GM23248 (cell line): ENCODE measurements around the gene ISL1. TPM values are rescaled to one million over a fixed set of nuclear protein-coding genes. Genes with fewer than 3 reads are reported as not detected.
A peak's percentile ranks its signal among the peaks of the same experiment; 100 is the strongest.

Experiments
- DNase-seq: peaks from one replicate; pipeline ENCODE4 v3.0.0-alpha.2; 2015
- H2AFZ ChIP-seq: fragments of 200-600 bp; sonication (generic); 2 replicates; pipeline ENCODE4 v1.6.1; 2016; ENCODE audit warnings: antibody characterized with exemption
- H3F3A ChIP-seq: fragments of 200-600 bp; sonication (generic); 2 replicates; pipeline ENCODE4 v1.6.1; 2016; ENCODE audit warnings: mild to moderate bottlenecking, antibody characterized with exemption, mixed run types; ENCODE audit not compliant: insufficient read depth
- H3K27ac ChIP-seq: fragments of 200-600 bp; sonication (generic); 2 replicates; pipeline ENCODE4 v1.5.1; 2016; ENCODE audit warnings: mild to moderate bottlenecking
- H3K27me3 ChIP-seq: fragments of 200-600 bp; sonication (generic); replicated peaks from 2 replicates; pipeline ENCODE4 v1.6.1; 2016; ENCODE audit warnings: mild to moderate bottlenecking; ENCODE audit not compliant: insufficient read depth
- H3K36me3 ChIP-seq: fragments of 200-600 bp; sonication (generic); 2 replicates; pipeline ENCODE4 v1.6.1; 2016; ENCODE audit warnings: low read depth, mild to moderate bottlenecking
- H3K4me1 ChIP-seq: fragments of 200-600 bp; sonication (generic); 2 replicates; pipeline ENCODE4 v1.6.1; 2016; ENCODE audit warnings: mild to moderate bottlenecking; ENCODE audit not compliant: insufficient read depth
- H3K4me2 ChIP-seq: fragments of 200-600 bp; sonication (generic); one replicate; pipeline ENCODE4 v1.6.1; 2016; ENCODE audit warnings: mild to moderate bottlenecking; ENCODE audit not compliant: unreplicated experiment
- H3K4me3 ChIP-seq: fragments of 200-600 bp; sonication (generic); 2 replicates; pipeline ENCODE4 v1.5.1; 2016; ENCODE audit warnings: mild to moderate bottlenecking
- H3K79me2 ChIP-seq: fragments of 200-600 bp; sonication (generic); 2 replicates; pipeline ENCODE4 v1.6.1; 2016; ENCODE audit warnings: mild to moderate bottlenecking; ENCODE audit not compliant: insufficient read depth
- H3K9ac ChIP-seq: fragments of 200-600 bp; sonication (generic); 2 replicates; pipeline ENCODE4 v1.6.1; 2016; ENCODE audit warnings: mild to moderate bottlenecking
- H3K9me2 ChIP-seq: fragments of 200-600 bp; sonication (generic); 2 replicates; pipeline ENCODE4 v1.6.1; 2016; ENCODE audit warnings: mixed run types, mild to moderate bottlenecking, moderate library complexity; ENCODE audit not compliant: insufficient read depth
- H3K9me3 ChIP-seq: fragments of 200-600 bp; sonication (generic); one replicate; pipeline ENCODE4 v1.6.1; 2017; ENCODE audit warnings: low read depth
- H4K20me1 ChIP-seq: fragments of 200-600 bp; sonication (generic); 2 replicates; pipeline ENCODE4 v1.6.0; 2016; ENCODE audit not compliant: insufficient read depth
- EZH2 ChIP-seq: fragments of 200-600 bp; sonication (generic); IDR thresholded peaks from 2 replicates; pipeline ENCODE4 v1.6.1; 2018; ENCODE audit warnings: antibody characterized with exemption, mild to moderate bottlenecking; ENCODE audit not compliant: insufficient read depth, poor library complexity, severe bottlenecking
- EZH2phosphoT487 ChIP-seq: fragments of 200-600 bp; sonication (generic); IDR thresholded peaks from 2 replicates; pipeline ENCODE4 v1.6.1; 2018; ENCODE audit warnings: antibody characterized with exemption, moderate library complexity, mild to moderate bottlenecking, low read depth; ENCODE audit not compliant: insufficient read depth
- WGBS, 2 experiments: methylation state at CpG; one replicate each; pipeline ENCODE4 v1.1.6; 2015 to 2017; ENCODE audit warnings: low lambda C conversion rate in 2 of 2, low coverage in 1 of 2; ENCODE audit errors: missing lambda C conversion rate in 2 of 2; 5-methylcytosine and 5-hydroxymethylcytosine counted together
- in situ Hi-C: fragments of 300-500 bp; cut with MboI; formaldehyde crosslinking; loops from 2 replicates; pipeline ENCODE4 v1.15.0; 2020
- polyA plus RNA-seq: library from polyadenylated mRNA; unstranded; fragments of >200 nt; fragmentation: Nextera tagmentation; extraction: Ambion mirVana; gene quantifications from 2 replicates; pipeline ENCODE4 v1.2.1, GENCODE V29; 2016
- total RNA-seq: library from RNA; depleted of rRNA; stranded (reverse); fragments of >200 nt; shearing (Covaris generic); gene quantifications from 2 replicates; pipeline ENCODE4 v1.2.3, GENCODE V29; 2014

ISL1 gene
- total and polyA plus RNA-seq, 2 experiments from 2014 or later, result not detected

DNA sequence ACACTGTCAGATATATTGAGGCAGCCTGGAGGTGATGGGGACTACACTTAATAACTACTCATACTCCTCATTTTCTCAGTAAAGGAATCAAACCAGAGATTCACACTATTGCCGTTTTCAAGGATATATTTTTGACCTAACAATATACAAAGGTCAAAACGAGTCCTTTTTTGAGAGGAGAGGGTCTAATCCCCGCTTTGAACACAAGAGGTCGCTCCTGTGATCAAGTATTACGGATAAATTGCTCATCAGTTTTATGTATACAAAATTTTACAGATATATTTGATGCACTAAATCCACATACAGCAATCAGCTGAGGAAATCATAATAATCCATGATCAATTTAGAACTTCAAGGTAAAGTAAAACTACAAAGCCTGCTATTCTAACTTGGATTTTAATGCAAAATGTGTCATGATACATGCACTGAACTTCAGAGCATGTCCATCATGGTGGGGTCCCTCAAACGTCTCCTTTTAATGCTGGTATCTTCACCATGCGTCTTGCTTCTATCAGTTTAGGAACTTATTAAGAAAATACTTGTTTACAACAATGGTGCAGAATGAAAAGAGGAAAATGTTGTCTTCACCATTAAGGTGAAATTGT lies 2.5 kb upstream of the ISL1 start:
- peaks cover 85% of the 10 kb centered on the region for H3K27me3 ChIP-seq
- H3K9me3 ChIP-seq, result no peaks in the 10 kb centered on the region
- in situ Hi-C loops, result no loop called here
- H3F3A ChIP-seq, result no peaks in the 10 kb centered on the region
- H3K9ac ChIP-seq, result no peak overlapping the region
- TF ChIP-seq EZH2, result no peak
- TF ChIP-seq EZH2phosphoT487, result no peak
- no peak overlapping the region for H3K27ac ChIP-seq
- H3K9me2 ChIP-seq, result no peaks in the 10 kb centered on the region
- WGBS, 2 experiments, result 8% methylated on average over 7 of the region's 7 CpGs
- no peaks in the 10 kb centered on the region for H3K4me1 ChIP-seq
- no peaks in the 10 kb centered on the region for H3K36me3 ChIP-seq
- H3K79me2 ChIP-seq, result no peaks in the 10 kb centered on the region
- no peak overlapping the region for H2AFZ ChIP-seq
- H3K4me2 ChIP-seq, result no peak overlapping the region
- H4K20me1 ChIP-seq, result no peaks in the 10 kb centered on the region
- no peak overlapping the region for H3K4me3 ChIP-seq
- peak; percentile 48 for DNase-seq

DNA sequence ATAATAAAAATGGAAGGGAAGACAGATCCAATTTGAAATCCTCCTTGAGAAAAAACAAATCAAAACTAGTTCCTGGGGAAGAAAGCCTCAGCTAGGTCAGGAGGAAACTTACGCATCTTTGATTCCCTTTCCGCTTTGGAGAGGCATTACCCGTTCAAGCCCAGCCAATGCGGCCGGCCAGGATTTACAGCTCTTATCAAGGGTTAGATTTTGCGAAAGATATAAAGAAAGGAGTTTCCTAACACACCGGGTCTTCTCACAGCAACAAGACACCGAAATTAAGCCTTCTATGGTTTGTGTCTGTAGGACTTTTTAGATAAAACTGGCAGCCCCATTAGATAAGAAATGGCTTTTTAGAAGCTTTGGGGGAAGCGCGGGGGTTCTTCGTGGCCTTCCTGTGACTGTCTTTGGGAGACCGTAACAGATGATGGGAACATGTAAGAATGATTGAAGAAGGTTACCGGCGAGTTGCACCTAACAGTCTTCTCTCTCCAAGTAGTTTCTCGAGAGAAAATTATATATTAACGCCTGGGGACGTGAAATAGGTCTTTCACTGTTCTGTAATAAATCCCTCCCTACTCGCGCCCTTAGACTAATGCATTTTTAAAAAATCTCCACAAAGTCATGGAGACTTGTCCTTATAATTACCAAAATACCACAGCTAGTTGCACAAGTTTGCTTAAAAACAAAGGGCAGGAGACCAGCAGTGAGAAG lies 1.3 kb upstream of the ISL1 start:
- no peaks in the 10 kb centered on the region for H3K4me1 ChIP-seq
- H3F3A ChIP-seq, result no peaks in the 10 kb centered on the region
- peak overlapping the region; percentile 78 for H3K4me2 ChIP-seq
- no peak for DNase-seq
- H3K79me2 ChIP-seq, result no peaks in the 10 kb centered on the region
- no peaks in the 10 kb centered on the region for H3K36me3 ChIP-seq
- TF ChIP-seq EZH2 (peak; percentile 39), EZH2phosphoT487 (no peak)
- in situ Hi-C loops, result no loop called here
- H3K9me3 ChIP-seq, result no peaks in the 10 kb centered on the region
- 0 out of 2 replicates have a peak overlapping the region, but pooled peaks have one; percentile 88 for H2AFZ ChIP-seq
- no peaks in the 10 kb centered on the region for H4K20me1 ChIP-seq
- peaks cover 91% of the 10 kb centered on the region for H3K27me3 ChIP-seq
- no peaks in the 10 kb centered on the region for H3K9me2 ChIP-seq
- 20% methylated on average over 19 of the region's 19 CpGs for WGBS, 2 experiments
- no peak overlapping the region for H3K4me3 ChIP-seq
- H3K9ac ChIP-seq, result no peak overlapping the region
- no peak overlapping the region for H3K27ac ChIP-seq

DNA sequence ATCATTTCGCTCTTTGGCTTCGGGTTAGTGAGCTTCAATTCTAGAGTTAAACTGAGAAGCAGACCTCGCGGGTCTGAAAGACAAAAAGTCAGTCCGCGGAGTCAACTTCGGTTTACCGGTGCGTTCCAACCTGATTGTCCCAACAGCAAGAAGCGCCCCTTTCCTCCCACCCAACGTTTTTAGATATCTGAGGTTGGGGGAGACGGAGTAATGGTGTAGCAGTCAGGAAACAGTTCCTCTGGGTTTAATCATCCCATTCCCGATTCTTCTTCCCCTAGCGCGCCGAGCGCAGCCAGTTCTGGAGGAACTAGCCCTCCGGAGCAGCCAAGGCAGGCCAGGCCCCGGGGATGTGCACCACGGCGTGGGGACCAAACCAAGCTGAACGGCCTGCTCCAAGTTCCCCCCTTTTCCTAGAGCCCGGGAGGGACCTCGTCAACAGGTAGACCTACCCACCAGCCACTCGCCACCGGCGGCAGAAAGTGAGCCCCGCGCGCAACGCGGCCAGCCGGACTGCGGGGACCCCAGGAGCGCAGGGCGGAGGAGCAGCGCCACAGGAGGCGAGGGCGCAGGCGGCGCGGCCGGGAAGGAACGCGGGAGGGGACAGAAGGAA lies 622 bp upstream of the ISL1 start:
- no peaks in the 10 kb centered on the region for H3K4me1 ChIP-seq
- TF ChIP-seq EZH2, result no peak
- no peak for TF ChIP-seq EZH2phosphoT487
- no peaks in the 10 kb centered on the region for H3K9me2 ChIP-seq
- no peaks in the 10 kb centered on the region for H3K36me3 ChIP-seq
- no peak overlapping the region for H3K27ac ChIP-seq
- no peaks in the 10 kb centered on the region for H3K9me3 ChIP-seq
- WGBS, 2 experiments, result 2 to 3% methylated on average over 45 of the region's 45 CpGs
- H2AFZ ChIP-seq, result peak overlapping the region; percentile 88
- H4K20me1 ChIP-seq, result no peaks in the 10 kb centered on the region
- peaks cover 92% of the 10 kb centered on the region for H3K27me3 ChIP-seq
- no peaks in the 10 kb centered on the region for H3K79me2 ChIP-seq
- no peak overlapping the region for H3K9ac ChIP-seq
- H3K4me2 ChIP-seq, result peak overlapping the region; percentile 78
- in situ Hi-C loops, result no loop called here
- no peaks in the 10 kb centered on the region for H3F3A ChIP-seq
- peak overlapping the region; percentile 68 for H3K4me3 ChIP-seq
- no peak for DNase-seq

DNA sequence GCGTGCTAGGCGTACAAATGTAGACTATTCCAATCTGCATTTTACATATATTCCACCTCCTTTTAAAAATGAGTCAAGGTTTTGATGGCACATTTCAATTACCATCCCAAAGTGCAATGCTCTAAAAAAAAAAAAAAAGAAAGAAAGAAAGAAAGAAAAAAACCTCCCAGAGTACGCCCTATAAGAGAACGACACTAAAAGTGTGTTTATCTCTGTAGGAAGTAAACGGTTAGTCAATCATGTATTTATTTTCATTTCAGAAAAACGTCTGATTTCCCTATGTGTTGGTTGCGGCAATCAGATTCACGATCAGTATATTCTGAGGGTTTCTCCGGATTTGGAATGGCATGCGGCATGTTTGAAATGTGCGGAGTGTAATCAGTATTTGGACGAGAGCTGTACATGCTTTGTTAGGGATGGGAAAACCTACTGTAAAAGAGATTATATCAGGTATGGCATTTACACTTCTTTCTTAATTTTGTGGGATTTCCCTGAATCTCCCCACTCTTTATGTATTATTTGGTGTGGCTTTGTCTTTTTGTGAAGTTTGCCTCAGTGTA lies 1.1 kb downstream of the ISL1 start:
- H3K9me2 ChIP-seq, result no peaks in the 10 kb centered on the region
- H3K27ac ChIP-seq, result no peak overlapping the region
- H3F3A ChIP-seq, result no peaks in the 10 kb centered on the region
- H3K4me2 ChIP-seq, result no peak overlapping the region
- H3K9ac ChIP-seq, result no peak overlapping the region
- no peaks in the 10 kb centered on the region for H3K36me3 ChIP-seq
- in situ Hi-C loops, result no loop called here
- TF ChIP-seq EZH2 (peak; percentile 31), EZH2phosphoT487 (no peak)
- no peaks in the 10 kb centered on the region for H4K20me1 ChIP-seq
- no peaks in the 10 kb centered on the region for H3K4me1 ChIP-seq
- H2AFZ ChIP-seq, result no peak overlapping the region
- H3K27me3 ChIP-seq, result peaks cover 90% of the 10 kb centered on the region
- H3K9me3 ChIP-seq, result no peaks in the 10 kb centered on the region
- DNase-seq, result no peak
- WGBS, 2 experiments, result 13 to 17% methylated on average over 12 of the region's 12 CpGs
- H3K4me3 ChIP-seq, result no peak overlapping the region
- H3K79me2 ChIP-seq, result no peaks in the 10 kb centered on the region
